ENCODE data around the gene PMM2. TPM values are rescaled to one million over a fixed set of nuclear protein-coding genes. Genes with fewer than 3 reads are reported as not detected.

PMM2 gene
- total RNA-seq, 4 donors from 2014 or later = 10.4 to 20.9 (median 16.6) TPM

DNA sequence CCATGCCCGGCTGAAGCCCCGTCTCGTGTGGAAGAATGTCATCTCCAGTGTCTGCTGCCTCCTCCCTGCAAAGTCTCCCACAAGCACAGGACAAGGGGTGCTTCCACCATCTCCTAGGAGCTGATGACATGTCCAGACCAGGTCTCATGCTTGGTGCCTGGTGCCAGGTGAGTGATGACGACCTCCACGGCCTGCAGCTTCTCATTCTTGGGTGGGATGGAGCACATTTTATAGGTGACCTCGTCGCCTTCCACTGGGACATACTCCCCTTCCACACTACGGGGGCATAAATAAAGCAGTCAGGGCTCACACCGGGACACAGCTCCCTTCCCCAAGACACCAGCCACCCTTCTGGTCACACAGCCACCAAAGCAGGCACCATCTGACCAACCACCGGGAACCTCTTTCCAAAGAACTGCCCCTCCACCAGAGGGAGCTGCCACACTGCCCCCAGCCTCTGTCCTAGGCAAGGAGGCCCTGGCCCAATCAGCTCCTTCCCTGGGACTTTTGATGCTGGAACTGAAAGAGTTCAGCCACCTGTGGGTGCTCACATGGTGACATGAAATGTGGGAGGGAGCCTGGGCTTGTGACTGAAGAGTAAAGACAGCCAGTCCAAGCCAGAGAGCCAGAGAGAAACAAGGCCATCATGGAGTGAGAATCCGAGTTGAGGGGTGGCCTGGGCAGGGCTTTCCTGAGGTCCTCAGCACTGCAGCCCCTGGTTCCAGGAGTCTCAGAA is 57.6 kb downstream of the PMM2 start:
- Histone ChIP-seq H3K4me1 (peaks cover 0 to 11% of the 10 kb centered on the region in 2 donors), H3K9me3 (no peaks in the 10 kb centered on the region), H3K4me3 (no peak overlapping the region), H3K27me3 (no peaks in the 10 kb centered on the region), H3K27ac (peak overlapping the region in 1 of 4 donors; percentile 25), H3K36me3 (peaks cover 0 to 47% of the 10 kb centered on the region in 2 donors)
- ATAC-seq = no peak
- DNase-seq = no peak
- TF ChIP-seq, protein P1, sequence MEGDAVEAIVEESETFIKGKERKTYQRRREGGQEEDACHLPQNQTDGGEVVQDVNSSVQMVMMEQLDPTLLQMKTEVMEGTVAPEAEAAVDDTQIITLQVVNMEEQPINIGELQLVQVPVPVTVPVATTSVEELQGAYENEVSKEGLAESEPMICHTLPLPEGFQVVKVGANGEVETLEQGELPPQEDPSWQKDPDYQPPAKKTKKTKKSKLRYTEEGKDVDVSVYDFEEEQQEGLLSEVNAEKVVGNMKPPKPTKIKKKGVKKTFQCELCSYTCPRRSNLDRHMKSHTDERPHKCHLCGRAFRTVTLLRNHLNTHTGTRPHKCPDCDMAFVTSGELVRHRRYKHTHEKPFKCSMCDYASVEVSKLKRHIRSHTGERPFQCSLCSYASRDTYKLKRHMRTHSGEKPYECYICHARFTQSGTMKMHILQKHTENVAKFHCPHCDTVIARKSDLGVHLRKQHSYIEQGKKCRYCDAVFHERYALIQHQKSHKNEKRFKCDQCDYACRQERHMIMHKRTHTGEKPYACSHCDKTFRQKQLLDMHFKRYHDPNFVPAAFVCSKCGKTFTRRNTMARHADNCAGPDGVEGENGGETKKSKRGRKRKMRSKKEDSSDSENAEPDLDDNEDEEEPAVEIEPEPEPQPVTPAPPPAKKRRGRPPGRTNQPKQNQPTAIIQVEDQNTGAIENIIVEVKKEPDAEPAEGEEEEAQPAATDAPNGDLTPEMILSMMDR (IDR thresholded peaks at IDR 0.05 in 4 of 5, conservative IDR thresholded peaks at IDR 0.05 in 1 of 5) = no peak
- TF ChIP-seq POLR2A (IDR thresholded peaks at IDR 0.05) = no peak
- in situ Hi-C loops (cut with MboI; ENCODE audit: low sequenced_read_pairs in 4 of 4) = loop anchor here in 1 of 4 donors (10.0 kb wide), 1 partner anchor 50 kb away; no protein-coding TSS in a partner anchor
- intact Hi-C loops (cut with DNase I; ENCODE audit: low total_unique reads) = no loop called here

DNA sequence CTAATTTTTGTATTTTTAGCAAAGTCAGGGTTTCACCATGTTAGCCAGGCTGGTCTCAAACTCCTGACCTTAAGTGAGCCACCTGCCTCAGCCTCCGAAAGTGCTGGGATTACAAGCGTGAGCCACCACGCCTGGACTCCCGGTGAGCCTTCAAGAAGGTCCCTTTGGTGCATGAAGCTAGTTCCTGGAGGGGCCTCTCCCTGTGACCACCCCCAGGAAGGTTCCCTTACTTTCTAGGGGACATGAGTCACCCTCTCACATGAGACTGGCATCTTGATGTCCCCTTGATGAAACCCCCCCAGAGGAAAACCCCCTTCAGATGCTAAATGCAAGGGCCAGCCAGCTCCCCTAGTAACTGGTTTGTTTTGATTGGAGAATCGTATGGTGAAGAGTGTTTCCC is 58.3 kb downstream of the PMM2 start:
- Histone ChIP-seq H3K9me3 (no peaks in the 10 kb centered on the region), H3K27me3 (no peaks in the 10 kb centered on the region), H3K4me1 (peaks cover 0 to 7% of the 10 kb centered on the region in 2 donors), H3K4me3 (no peak overlapping the region), H3K36me3 (peaks cover 0 to 45% of the 10 kb centered on the region in 2 donors), H3K27ac (no peak overlapping the region)
- in situ Hi-C loops (cut with MboI; ENCODE audit: low sequenced_read_pairs in 4 of 4) (loop anchor here in 1 of 4 donors (10.0 kb wide), 1 partner anchor 51 kb away; no protein-coding TSS in a partner anchor), intact Hi-C loops (cut with DNase I; ENCODE audit: low total_unique reads) (no loop called here)
- DNase-seq (no peak), ATAC-seq (no peak)
- no peak for TF ChIP-seq POLR2A (IDR thresholded peaks at IDR 0.05)

DNA sequence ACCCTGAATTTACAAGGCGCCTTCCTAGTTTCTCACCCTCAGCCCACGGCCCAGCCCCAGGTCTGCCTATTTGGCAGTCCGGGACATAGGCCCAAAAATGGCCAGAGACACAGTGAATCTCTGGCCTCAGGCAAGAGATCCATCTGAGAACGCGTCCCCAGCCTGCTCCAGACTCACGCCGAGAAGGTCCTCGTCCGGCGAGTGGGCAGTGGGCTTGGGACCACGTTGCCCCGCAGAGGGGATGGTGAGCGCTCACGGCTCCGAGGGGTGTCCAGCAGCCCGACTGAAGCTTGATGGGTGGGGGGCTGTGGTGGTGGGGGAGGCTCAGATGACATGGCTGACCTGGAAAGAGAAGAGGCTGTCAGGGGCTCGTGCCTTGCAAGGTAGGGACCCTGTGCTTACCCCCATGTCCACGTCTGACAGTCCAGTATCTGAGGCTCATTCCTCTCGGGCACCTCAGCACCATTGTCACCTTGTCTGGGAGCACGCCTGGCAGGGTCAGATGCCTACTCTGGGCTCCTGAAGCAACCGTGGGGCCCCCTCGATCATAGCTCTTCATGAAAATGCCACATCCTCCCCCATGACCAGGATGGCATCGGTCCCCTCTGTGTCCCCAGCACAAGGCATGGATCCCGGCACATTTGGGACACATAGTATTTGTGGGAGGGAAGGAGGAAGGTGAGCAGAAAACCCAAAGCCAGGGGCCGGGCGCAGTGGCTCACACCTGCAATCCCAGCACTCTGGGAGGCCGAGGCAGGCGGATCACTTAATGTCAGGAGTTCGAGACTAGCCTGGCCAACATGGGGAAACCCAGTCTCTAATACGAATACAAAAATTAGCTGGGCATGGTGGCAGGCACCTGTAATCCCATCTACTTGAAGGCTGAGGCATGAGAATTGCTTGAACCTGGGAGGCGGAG is 61.6 kb downstream of the PMM2 start:
- Histone ChIP-seq H3K9me3 (no peaks in the 10 kb centered on the region), H3K27me3 (no peaks in the 10 kb centered on the region), H3K36me3 (peaks cover 0 to 29% of the 10 kb centered on the region in 2 donors), H3K4me1 (peaks cover 0 to 20% of the 10 kb centered on the region in 2 donors), H3K27ac (peak overlapping the region; percentile 49 to 74 (median 60)), H3K4me3 (no peak overlapping the region)
- DNase-seq (peak in 1 of 2 donors; percentile 1), ATAC-seq (no peak)
- intact Hi-C loops (cut with DNase I; ENCODE audit: low total_unique reads) (no loop called here), in situ Hi-C loops (cut with MboI; ENCODE audit: low sequenced_read_pairs in 4 of 4) (loop anchor here in 1 of 4 donors (10.0 kb wide), 1 partner anchor 54 kb away; no protein-coding TSS in a partner anchor)
- TF ChIP-seq, protein P1 (IDR thresholded peaks at IDR 0.05 in 4 of 5, conservative IDR thresholded peaks at IDR 0.05 in 1 of 5) = no peak
- no peak for TF ChIP-seq POLR2A (IDR thresholded peaks at IDR 0.05)

DNA sequence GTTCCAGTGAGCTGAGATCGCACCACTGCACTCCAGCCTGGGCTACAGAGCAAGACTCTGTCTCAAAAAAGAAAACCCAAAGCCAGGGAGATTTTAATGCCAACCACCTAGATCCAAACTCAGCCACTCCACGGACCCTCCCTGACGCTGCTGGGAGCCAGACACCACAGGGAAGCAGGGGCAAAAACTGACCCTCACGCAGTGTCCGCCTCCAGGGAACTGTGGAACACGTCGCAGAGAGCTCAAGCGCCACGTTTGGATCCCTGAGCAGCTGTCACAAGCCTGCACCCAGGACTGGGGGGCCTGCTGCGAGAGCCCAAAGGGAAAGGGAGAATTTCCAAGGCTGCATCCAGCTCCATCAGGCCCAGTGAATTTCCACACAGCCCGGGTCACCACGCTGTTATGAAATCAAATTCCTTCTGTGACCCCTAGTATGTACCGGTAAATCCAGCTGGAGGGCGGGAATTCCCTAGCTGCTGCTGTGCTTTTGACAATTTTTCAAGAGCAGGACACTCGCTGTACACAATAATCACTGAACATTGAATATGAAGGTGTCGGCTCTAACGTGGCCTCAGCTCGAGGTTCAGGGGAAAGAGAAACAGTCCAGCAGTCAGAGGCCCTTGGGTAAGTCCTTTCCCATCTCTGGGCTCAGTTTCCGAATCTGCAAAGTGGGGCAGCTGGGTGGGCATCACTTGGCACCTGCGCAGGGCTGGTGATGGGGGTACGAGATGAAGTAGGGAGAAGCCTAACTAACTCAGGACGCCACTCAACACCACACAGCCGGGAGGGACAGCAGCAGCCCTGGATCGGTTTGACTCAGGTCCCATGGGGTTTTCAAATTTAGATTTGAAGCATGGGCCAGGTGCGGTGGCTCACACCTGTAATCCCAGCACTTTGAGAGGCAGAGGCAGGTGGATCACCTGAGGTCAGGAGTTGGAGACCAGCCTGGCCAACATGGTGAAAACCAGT is 62.6 kb downstream of the PMM2 start:
- Histone ChIP-seq H3K4me1 (peaks cover 8 to 25% of the 10 kb centered on the region in 2 donors), H3K36me3 (peaks cover 0 to 19% of the 10 kb centered on the region in 2 donors), H3K9me3 (no peaks in the 10 kb centered on the region), H3K27me3 (peaks cover 0 to 7% (median 4%) of the 10 kb centered on the region in 3 donors), H3K4me3 (no peak overlapping the region), H3K27ac (peak overlapping the region; percentile 49 to 74 (median 60))
- peak; percentile 60 to 61 for ATAC-seq
- in situ Hi-C loops (cut with MboI; ENCODE audit: low sequenced_read_pairs in 4 of 4) (loop anchor here in 1 of 4 donors (10.0 kb wide), 1 partner anchor 55 kb away; no protein-coding TSS in a partner anchor), intact Hi-C loops (cut with DNase I; ENCODE audit: low total_unique reads) (no loop called here)
- peak; percentile 54 to 74 for DNase-seq
- TF ChIP-seq POLR2A (IDR thresholded peaks at IDR 0.05) = no peak
- TF ChIP-seq, protein P1 (IDR thresholded peaks at IDR 0.05 in 4 of 5, conservative IDR thresholded peaks at IDR 0.05 in 1 of 5) = no peak

All from gastrocnemius medialis (tissue), 4 donors.